Kasumi-1 (cell line): ENCODE data around the gene FGF4.

Source experiments
- DNase-seq, 2 experiments: peaks; one replicate each; lab custom pipeline; 2025; lab: John Stamatoyannopoulos, UW

The FGF4 gene

DNA sequence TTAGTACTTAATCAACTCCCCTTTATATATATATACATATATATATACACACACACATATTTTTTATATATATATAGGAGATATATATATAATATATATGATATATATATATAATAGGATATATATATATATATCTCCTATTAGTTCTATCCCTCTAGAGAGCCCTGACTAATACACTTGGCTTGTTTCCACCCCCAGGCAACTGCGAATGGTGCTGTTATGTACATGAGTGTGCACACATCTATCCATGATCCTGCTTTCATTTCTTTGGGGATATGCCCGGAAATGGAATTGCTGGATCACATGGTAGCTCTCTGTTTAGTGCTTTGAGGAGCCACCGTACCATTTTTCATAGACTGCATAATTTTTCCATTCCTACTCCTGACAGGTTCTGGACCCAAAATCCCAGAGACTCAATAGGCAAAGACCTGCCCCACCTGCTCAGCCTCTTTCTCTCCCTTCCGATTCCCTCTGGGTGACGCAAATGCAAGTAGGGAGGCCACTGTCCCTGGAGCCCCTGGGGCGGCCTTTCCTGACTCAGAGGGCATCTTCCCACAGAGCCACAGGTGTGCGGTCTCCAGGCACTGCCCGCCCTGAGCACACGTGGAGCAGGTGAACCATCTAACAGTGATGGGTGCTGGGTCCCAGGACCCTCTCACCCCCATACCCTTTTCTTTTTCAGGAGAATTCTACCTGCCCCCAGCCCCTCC lies 32.1 kb upstream of the FGF4 start:
- no peak for DNase-seq

DNA sequence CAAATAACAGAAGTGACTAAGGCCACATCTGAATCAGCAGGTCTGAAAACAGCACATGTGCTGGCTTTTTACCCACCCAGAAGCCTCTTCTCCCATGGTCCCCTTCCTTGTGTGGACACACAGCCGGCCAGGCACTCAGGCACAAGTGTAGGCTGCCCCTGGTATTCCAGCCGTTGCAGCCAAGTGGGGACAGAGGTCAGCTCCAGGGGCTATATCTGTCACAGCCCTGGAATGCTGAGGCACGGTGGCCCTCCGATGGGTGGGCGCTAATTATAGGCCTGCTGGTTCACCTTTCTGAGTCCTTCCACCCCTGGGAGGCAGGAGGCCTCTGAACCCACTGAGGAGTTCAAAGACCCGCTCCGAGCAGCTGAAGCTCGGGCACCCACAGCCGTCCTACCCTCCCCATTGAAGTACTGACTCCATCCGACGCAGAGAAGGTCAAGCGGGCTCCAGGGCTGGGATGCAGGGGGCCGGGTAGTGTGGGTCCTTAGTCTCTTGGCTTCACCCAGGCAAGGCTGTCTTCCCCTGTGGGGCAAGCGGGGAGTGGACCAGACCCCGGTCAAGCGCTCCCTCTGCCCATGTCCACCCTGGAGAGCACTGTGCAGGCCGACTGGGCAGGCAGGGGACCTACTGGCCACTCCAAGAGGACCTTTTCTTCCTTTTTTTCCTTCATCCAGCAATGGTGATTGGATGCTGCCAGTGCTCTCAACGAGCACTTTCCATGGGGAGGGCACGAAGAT lies 29.8 kb upstream of the FGF4 start:
- no peak for DNase-seq

DNA sequence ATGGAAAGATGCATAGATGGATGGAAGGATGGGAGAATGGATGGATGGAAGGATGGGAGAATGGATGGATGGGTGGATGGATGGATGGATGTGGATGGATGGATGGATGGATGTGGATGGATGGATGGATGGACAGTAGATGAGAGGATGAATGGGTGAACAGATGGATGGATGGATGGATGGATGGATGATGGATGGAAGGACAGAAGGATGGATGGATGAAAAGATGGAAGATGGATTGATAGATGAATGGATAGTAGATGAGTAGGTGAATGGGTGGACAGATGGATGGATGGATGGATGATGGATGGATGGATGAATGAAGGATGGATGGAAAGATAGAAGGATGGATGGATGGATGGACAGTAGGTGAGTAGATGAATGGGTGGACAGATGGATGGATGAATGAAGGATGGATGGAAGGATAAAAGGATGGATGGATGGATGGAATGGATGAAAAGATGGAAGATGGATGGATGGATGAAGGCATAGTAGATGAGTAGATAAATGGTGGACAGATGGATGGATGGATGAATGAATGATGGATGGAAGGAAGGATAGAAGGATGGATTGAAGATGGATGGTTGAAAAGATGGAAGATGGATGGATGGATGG lies 28.6 kb upstream of the FGF4 start:
- DNase-seq = no peak

DNA sequence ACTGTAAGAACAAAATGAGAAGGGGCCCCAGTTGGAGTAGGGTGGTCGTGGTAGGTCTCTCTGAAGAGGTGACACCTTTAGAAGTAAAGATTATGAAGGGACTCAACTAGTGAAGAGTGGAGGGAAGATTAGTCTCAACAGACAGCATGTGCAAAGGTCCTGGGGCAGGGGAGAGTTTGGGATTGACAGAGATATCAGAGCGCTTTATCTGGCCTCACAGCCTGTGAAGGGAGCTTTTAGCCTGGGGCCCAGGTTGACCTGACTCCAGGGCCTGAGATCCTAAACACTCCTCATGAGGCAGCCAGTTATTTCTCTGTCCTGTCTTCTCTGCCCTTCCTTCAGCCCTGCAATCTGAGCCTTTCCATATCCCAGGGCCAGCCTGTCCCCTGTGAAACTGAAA lies 27.9 kb upstream of the FGF4 start:
- no peak for DNase-seq

DNA sequence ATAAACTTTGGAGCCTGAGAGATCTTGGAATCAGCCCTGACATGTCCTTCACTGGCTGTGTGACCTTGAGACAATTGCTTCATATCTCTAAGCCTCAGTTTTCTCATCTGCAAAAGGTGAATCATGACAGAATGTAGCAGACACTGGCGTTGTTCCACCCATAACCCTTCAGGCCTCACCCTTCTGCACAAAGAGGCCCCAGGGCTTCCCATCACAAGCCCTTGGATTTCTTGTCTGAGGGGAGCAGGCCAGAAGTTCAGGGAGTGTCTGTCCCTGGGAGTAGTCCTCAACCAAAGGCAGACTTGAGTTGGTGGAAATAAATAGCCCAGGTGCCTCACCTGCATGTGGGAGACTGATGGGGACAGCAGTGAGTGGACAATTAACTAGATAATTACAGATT lies 27.4 kb upstream of the FGF4 start:
- DNase-seq = no peak

DNA sequence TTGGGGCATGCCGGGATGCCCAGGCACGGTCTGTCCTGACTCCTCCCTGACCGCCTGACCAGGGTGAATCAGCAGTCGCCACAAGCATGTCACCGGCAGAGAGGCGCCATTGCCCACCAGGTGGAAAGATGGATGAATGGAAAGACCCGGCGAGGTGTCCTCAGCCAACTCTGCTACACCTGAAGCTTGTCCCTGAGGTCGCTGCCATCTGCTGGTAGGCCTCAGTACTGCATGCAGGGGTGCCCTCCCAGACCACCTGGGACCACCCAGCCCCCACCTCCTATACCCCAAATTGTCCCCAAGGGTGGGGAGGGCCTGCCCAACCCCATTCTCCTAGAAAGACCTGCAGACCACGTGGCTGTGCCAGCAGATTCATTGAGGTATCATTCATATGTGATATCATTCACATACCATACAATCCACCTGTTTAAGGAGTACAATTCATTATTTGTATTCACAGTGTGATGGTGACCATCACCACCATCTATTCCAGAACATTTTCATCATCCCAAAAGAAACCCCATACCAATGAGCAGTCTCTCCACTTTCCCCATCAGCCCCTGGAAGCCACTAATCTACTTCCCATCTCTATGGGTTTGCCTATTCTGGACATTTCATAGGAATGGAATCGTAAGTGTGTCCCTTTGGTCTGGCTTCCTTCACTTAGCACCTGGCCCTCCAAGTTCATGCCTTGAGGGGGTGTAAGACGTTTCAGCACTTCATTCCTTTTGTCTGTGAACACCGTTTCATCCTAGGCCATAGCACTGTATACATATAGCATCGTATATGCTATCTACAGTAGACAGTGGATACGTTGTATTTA lies 26.6 kb upstream of the FGF4 start:
- peak in 1 of 2 experiments; percentile 6 for DNase-seq

DNA sequence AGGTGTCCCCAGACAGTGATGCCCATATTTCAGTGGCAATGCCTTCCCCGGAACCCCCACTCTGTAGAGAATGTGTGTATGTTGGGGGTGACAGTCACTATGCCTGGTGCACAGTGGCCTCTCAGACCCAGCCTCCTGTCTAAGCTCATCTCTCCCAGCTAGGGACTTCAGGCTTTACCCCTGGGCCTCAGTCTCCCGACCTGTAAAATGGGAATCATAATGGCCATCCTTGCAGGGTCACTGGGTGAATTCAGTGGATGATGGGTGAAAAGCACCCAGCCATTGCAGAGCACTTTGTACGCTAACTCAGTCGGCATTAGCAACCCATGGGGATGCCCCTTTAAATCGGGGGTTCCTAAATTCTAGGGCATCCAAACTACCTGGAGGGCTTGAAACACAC lies 25.1 kb upstream of the FGF4 start:
- no peak for DNase-seq

DNA sequence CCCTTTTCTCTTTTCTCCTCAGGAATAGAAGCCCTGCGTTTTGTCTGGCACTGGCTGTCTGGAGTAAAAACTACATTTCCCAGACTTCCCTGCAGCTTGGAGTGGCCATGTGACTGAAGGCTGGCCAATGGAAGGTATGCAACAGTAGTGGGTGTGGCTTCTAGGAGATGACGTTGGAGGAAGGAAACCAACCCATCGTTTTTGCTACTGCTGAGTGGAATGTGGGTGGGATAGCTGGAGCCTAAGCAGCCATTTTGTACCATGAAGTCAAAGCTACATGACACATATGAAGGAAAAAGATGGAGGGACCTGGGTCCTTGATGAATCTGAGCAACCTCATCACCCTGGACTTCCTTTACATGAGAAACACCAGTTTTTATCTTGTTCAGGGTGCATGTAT lies 24.4 kb upstream of the FGF4 start:
- DNase-seq = peak; percentile 1 to 13

DNA sequence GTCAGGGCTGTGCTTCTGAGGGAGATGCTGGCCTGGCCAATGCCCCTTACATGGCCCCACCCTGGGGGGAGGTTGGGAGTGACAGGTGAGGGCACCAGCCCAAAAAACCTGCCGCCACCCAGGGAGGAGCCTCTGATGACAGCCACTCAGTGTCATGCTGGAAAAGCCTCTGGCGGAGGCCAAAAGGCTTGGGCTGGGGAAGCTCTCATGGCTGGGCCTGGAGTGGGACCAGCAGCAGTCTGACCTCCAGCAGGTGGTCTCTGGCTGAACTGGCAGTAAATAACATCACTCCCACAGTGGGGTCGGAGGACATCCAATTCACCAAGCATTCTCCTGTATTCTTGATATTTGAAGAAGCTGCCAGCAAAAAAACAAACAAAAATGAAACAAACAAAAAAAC lies 24.0 kb upstream of the FGF4 start:
- DNase-seq = no peak

DNA sequence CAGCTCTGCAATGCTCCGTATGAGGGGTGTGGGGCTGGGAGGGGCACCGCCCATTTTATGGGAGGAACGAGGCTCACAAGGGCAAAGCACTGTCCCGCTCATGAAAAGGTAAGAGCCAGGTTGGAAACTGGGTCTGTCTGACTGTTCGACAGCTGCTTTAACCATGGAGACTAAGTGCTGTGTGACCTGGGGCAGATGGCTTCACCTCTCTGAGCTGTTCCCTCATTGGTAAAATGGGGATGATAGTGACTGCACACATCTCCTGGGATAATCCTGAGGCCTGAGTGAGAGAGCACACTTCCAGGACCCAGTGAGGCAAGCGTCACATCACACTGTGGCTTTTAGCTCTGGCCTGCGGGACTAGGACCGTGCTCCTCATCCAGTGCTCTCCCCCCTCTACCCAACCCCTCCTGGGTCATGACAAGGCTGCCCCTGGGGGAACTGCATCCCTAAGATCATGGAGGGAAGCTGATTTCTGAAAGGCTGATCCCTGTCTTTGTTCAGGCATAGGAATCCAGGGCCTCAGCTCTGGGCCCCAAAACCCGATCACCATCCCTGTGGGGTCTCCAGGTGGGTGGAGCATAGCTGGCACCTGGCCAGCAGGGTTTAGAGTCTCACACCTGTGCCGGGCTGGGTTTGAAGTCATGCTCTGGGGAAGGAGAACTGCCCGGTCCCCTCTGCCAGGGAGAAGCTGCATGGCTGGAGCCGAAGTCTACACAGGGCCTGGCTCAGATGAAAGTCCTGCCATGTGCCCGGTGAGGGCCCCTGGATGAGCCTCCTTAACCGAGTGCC lies 22.8 kb upstream of the FGF4 start:
- DNase-seq = no peak

DNA sequence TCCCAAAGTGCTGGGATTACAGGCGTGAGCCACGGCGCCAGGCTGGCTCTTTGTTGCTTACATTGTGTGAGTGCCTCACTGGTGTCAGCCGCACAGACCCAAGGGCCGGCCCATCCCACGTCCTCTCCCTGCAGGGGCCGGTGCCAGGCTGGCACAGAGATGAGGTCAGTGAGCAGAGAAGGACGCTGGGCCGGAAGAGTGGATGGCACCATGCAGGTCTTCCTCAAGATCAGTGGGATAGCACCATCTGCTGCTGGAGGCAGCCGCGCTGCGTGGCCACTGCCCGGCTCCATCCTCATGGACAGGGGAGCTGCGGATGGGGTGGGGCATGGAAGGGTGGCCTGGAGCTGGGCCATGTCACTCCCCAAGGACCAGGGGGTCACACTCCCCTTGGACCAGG lies 22.0 kb upstream of the FGF4 start:
- DNase-seq = no peak

DNA sequence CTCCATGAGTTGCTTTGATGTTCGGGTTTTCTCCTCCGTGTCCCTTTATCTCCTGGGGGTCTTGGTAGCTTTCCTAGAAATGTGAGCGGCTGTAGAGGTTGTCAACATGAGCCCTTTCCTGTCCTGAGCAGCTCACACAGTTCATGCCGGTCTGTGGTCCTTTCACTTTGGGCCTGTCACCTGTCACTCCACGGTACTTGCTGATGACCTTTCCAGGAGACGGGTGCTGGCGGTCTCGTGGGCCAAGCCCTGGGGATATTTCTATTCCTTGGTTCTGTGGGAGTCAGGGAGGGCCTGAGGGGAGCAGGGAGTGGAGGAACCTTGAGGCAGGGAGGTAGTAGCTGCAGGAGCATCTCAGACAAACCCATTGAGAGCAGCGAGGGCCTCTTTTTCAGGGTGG lies 20.9 kb upstream of the FGF4 start:
- DNase-seq = no peak

DNA sequence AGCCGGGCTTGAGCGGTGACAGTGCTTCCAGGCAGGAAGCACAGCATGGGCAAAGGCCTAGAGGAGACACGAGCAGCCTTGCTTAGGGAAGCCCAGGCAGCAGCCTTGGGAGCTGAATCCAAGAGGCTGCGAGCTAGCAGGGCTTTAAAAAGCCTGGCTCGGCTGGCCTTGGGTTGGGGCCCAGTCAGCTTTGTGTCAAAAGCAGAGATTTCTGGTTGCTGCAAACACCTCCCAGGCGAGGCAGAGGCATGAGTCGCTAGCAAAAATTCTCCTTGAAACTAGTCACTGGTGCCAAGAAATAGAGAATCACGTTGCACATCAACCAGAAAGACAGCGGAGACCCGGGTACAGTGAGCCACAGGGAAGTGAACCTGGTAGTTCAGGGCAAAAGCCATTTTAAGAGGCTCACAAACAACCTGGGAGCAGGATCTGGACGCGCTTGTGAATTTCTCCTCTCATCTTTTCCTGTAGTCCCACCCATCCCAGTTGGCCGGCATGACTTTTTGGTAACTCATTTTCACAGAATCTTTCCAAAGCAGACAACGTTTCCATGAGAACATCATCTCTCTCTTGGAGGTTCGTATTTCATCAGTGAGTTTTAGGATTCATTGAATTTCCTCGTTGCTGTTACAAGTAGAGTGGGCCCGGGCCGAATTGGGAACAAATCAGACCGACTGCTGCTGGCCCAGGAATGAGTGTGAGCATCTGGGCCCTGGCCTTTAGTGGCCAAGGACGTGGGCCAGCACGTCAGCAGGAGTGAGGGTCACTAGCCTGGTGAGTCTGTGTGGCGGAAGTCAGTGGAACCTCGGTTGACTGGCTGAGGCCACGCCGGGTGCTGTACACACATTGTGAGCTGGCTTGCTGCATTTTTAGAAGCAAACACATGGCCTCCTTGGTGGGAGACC lies 16.4 kb upstream of the FGF4 start:
- no peak for DNase-seq

DNA sequence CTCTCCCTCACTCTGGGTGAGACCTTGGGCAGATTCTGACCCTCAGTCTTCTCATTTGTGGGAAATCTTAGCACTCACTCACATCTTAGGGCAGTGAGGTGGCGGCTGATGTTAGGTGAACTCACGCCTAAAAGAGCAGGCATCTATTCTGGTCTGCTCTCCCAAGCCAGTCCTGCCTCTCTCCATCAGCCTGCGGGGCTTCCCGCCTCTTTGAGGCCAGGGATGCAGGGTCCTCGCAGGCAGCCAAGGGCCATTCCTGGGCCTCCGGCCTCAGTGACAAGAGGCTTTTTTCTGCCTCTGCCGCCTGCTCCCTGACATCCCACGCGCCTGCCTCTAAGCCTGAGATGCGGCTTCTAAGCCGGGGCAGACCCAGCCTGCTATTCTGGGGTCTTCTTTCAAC lies 13.8 kb upstream of the FGF4 start:
- no peak for DNase-seq

DNA sequence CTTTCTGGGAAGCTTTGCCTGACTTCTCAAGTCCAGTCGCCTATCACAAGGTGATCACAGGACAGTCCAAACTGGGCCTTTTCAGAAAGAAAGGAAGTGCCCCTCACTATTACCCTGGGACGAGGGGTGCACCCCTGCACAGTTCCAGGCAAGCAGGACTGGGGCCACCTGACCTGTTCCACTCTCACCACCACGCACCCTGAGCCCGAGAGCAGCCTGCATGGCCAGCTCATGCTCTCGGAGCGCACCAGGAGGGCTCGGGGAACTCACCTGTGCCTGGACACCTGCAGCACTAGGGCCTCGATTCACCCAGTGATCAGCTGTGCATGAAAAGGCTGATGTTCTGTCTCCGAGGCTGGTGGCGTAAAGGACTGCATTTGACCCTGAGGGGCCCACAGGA lies 12.8 kb upstream of the FGF4 start:
- DNase-seq = no peak

DNA sequence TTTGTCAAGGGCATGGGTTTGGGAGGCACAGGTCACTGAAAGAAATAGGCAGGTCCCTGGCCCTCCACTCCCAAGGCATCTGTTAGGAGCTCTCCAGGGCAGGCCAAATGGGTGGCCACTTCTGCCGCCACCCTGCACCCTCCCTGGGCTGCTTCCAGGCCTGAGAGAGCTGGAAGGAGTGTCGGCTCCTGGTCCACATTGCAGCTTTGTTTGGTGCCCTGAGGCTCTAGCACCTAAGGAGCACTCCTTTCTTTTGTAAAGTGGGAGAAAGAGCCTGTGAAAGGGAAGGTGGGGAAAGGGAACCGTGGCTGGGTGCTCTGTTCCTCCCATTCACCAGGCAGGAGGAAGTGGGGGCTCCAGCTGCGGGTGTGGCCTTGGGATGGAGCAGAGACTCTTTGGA lies 12.3 kb upstream of the FGF4 start:
- DNase-seq = no peak

DNA sequence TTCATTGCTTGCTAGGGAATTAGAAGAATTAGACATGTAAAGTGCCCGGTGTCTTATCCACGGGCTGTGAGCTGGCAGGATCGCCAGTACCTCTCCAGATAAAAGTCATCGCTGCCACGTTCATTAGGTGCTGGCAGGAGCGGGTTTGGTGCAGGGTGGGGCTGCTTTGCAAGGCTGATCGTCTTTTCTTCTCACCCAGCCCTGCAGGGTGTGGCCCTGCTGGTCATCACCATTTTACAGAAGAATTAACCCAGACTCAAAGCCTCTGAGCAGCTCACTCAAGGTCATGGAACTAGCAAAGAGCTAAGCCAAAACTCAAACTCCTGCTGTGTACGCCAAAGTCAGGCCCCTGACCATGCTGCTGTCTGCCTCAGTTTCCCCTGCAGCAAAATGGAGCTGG lies 6.1 kb upstream of the FGF4 start:
- no peak for DNase-seq

DNA sequence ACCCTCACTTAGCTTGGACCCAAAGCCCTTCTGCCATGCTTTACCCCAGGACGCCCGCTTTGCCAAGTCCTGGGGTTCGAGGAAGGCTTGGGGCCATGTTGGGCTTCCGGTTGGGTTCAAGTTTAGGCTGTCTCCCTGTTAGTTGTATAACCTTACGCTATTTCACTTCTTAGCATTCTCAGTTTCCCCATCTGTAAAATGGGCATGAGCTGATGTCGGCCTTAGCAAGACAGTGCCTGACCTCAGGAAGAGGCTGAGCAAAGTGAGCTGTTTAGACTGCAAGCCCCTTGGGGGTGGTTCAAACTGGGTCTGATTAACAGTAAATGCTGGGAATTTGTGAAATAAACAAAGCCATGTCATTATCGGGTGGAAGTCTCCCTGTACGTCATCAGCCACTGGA lies 3.2 kb upstream of the FGF4 start:
- DNase-seq = no peak

DNA sequence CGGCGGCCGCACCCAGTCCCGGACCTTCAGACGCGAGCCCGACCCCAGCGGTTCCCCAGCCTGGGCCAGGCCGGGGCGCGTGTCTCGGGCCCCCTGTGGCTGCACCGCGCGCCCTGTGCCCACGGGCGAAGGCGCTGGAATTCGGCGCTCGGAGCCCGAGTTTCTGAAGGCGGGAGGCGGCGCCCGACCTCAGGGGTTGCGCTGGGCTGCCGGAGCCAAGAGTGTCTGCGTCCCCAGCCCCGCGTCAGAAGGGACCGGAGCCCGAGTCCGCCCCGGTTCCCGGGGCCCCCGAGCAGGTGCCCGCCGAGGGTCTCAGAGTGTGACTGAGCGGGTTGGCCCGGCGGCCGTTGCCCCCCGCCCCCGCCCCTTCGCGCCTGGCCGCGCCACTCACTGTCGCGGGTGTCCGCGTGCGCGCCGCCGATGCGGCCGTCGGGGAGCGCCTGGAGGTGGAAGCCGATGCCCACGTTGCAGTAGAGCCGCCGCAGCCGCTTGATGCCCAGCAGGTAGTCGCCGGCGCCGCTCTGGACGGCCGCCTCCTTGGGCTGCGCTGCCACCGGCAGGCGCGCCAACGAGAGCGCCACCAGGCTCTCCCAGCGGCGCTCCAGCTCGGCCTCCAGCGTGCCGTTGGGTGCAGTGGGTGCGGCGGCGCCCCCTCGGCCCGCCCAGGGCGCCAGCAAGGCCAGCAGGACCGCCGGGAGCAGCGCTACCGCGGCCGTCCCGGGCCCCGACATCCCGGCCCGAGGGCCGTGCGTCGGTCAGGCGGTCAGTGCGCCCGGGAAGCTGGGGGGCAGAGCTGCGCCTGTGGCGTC lies 583 bp downstream of the FGF4 start:
- DNase-seq = no peak
